IMR-90 (cell line): Measurements from ENCODE around the gene DCDC1. TPM values are rescaled to one million over a fixed set of nuclear protein-coding genes. Genes with fewer than 3 reads are reported as not detected.

Experiments used
- ATAC-seq: fragments of 200-7000 bp; cut with Tn5 transposase; 2 replicates; pipeline ENCODE4 v1.9.1; 2020; ENCODE audit warnings: low read depth, mild to moderate bottlenecking, moderate library complexity
- BruUV-seq: library from RNA; stranded (reverse); fragments of 400-500 nt; replicated peaks from 2 replicates; lab custom pipeline; 2021; lab: Mats Ljungman, UMichigan
- CTCF ChIA-PET: fragments of 300-600 bp; formaldehyde crosslinking; extraction: SDS; loops from one replicate; lab custom pipeline; 2021; ENCODE audit warnings: antibody characterized with exemption; lab: Yijun Ruan, JAX
- POLR2A ChIA-PET: fragments of 300-600 bp; sonication (Branson Sonifier 250); formaldehyde crosslinking; loops from one replicate; lab custom pipeline; 2022; ENCODE audit warnings: antibody characterized with exemption; ENCODE audit not compliant: unreplicated experiment; lab: Charles Lee
- DNase-seq: peaks from one replicate; pipeline ENCODE4 v3.0.0; 2013
- H2AFZ ChIP-seq: replicated peaks from 2 replicates; pipeline ENCODE3; 2013; ENCODE audit warnings: low read length, mild to moderate bottlenecking; ENCODE audit not compliant: poor library complexity
- H2AK5ac ChIP-seq: 2 replicates; pipeline ENCODE4 v1.6.1; 2013; ENCODE audit warnings: low read depth, low read length, inconsistent platforms
- H2AK9ac ChIP-seq: replicated peaks from 2 replicates; pipeline ENCODE3; 2013; ENCODE audit warnings: mild to moderate bottlenecking, low read depth, low read length, moderate library complexity; ENCODE audit not compliant: poor library complexity
- H2BK120ac ChIP-seq: 2 replicates; pipeline ENCODE4 v1.6.1; 2013; ENCODE audit warnings: low read depth, low read length, inconsistent platforms
- H2BK15ac ChIP-seq: 3 replicates; pipeline ENCODE4 v1.6.1; 2013; ENCODE audit warnings: low read depth, low read length, inconsistent platforms
- H2BK20ac ChIP-seq: 2 replicates; pipeline ENCODE4 v1.6.1; 2013; ENCODE audit warnings: low read depth, mild to moderate bottlenecking, inconsistent platforms, low read length, moderate library complexity
- H2BK5ac ChIP-seq: 2 replicates; pipeline ENCODE4 v1.6.1; 2013; ENCODE audit warnings: mild to moderate bottlenecking, low read depth, low read length, inconsistent platforms; ENCODE audit not compliant: poor library complexity, severe bottlenecking
- H3K14ac ChIP-seq: replicated peaks from 2 replicates; pipeline ENCODE4 v1.6.1; 2013; ENCODE audit warnings: low read depth, low read length, inconsistent platforms
- H3K18ac ChIP-seq: 2 replicates; pipeline ENCODE4 v1.6.1; 2013; ENCODE audit warnings: low read depth, low read length, control low read depth
- H3K23ac ChIP-seq: 2 replicates; pipeline ENCODE4 v1.6.1; 2013; ENCODE audit warnings: low read depth, low read length, inconsistent platforms
- H3K27ac ChIP-seq: 2 replicates; pipeline ENCODE4 v1.5.1; 2013; ENCODE audit warnings: mild to moderate bottlenecking, control low read depth, low read length; ENCODE audit not compliant: insufficient read depth
- H3K27me3 ChIP-seq: 2 replicates; pipeline ENCODE4 v1.6.1; 2013; ENCODE audit warnings: low read length; ENCODE audit not compliant: control insufficient read depth, insufficient read depth
- H3K36me3 ChIP-seq: 2 replicates; pipeline ENCODE4 v1.6.1; 2013; ENCODE audit warnings: low read length, mixed read lengths; ENCODE audit not compliant: control insufficient read depth, insufficient read depth
- H3K4ac ChIP-seq: 2 replicates; pipeline ENCODE4 v1.6.1; 2013; ENCODE audit warnings: low read depth, low read length, inconsistent platforms
- H3K4me1 ChIP-seq: 2 replicates; pipeline ENCODE4 v1.6.1; 2013; ENCODE audit warnings: low read length, mixed read lengths; ENCODE audit not compliant: control insufficient read depth, insufficient read depth
- H3K4me2 ChIP-seq: 2 replicates; pipeline ENCODE4 v1.6.1; 2013; ENCODE audit warnings: low read depth, mild to moderate bottlenecking, control low read depth, low read length, moderate library complexity
- H3K4me3 ChIP-seq: 2 replicates; pipeline ENCODE4 v1.5.1; 2013; ENCODE audit warnings: low read depth, mild to moderate bottlenecking, control low read depth, low read length, moderate library complexity; ENCODE audit not compliant: insufficient read depth
- H3K56ac ChIP-seq: 2 replicates; pipeline ENCODE4 v1.6.1; 2013; ENCODE audit warnings: low read length, inconsistent platforms; ENCODE audit not compliant: insufficient read depth; ENCODE audit errors: extremely low read depth
- H3K79me1 ChIP-seq, 2 experiments: 2 replicates each; pipeline ENCODE4 v1.6.1; 2013; ENCODE audit warnings: low read length in 2 of 2, inconsistent platforms in 1 of 2, low read depth in 1 of 2
- H3K9ac ChIP-seq: 2 replicates; pipeline ENCODE4 v1.6.1; 2013; ENCODE audit warnings: low read depth, low read length, control low read depth
- H3K9me1 ChIP-seq: 2 replicates; pipeline ENCODE4 v1.6.1; 2013; ENCODE audit warnings: low read length, inconsistent platforms; ENCODE audit not compliant: insufficient read depth
- H3K9me3 ChIP-seq: 2 replicates; pipeline ENCODE4 v1.6.1; 2013; ENCODE audit warnings: low read length; ENCODE audit not compliant: control insufficient read depth, insufficient read depth
- H4K20me1 ChIP-seq: 2 replicates; pipeline ENCODE4 v1.6.1; 2013; ENCODE audit warnings: low read length, inconsistent platforms; ENCODE audit not compliant: insufficient read depth
- H4K5ac ChIP-seq: 2 replicates; pipeline ENCODE4 v1.6.1; 2013; ENCODE audit warnings: mild to moderate bottlenecking, low read depth, low read length, control low read depth
- H4K8ac ChIP-seq, 2 experiments: 2 replicates each; pipeline ENCODE4 v1.6.1; 2013; ENCODE audit warnings: low read depth in 2 of 2, low read length in 2 of 2, control low read depth in 1 of 2, inconsistent platforms in 1 of 2
- H4K91ac ChIP-seq: 2 replicates; pipeline ENCODE4 v1.6.1; 2013; ENCODE audit warnings: low read depth, low read length, inconsistent platforms; ENCODE audit not compliant: insufficient read depth
- BHLHE40 ChIP-seq: fragments of 150-350 bp; IDR thresholded peaks from 2 replicates; pipeline ENCODE4 v1.6.1; 2016; ENCODE audit warnings: mild to moderate bottlenecking, low read depth, low read length
- CEBPB ChIP-seq: IDR thresholded peaks from 2 replicates; pipeline ENCODE4 v1.6.1; 2012; ENCODE audit warnings: low read depth, low read length, improper control_type of control experiment
- FOS ChIP-seq: fragments of 150-350 bp; IDR thresholded peaks from 2 replicates; pipeline ENCODE4 v1.6.1; 2016; ENCODE audit warnings: low read depth, low read length
- MAZ ChIP-seq: IDR thresholded peaks from 2 replicates; pipeline ENCODE4 v1.6.1; 2012; ENCODE audit warnings: low read depth, mild to moderate bottlenecking, low read length, improper control_type of control experiment, moderate library complexity, borderline replicate concordance
- NFE2L2 ChIP-seq: fragments of 150-350 bp; IDR thresholded peaks from 2 replicates; pipeline ENCODE4 v1.6.1; 2016; ENCODE audit warnings: low read depth, mild to moderate bottlenecking, low read length
- RAD21 ChIP-seq: IDR thresholded peaks from 2 replicates; pipeline ENCODE4 v1.6.1; 2012; ENCODE audit warnings: low read length, improper control_type of control experiment
- RCOR1 ChIP-seq: IDR thresholded peaks from 2 replicates; pipeline ENCODE4 v1.6.1; 2012; ENCODE audit warnings: mild to moderate bottlenecking, low read length, improper control_type of control experiment; ENCODE audit not compliant: insufficient replicate concordance
- RFX5 ChIP-seq: IDR thresholded peaks from 2 replicates; pipeline ENCODE4 v1.8.0; 2012; ENCODE audit warnings: low read depth, mild to moderate bottlenecking, low read length, moderate library complexity
- SMC3 ChIP-seq: fragments of 150-350 bp; IDR thresholded peaks from 2 replicates; pipeline ENCODE4 v1.6.1; 2016; ENCODE audit warnings: low read depth, mild to moderate bottlenecking, antibody characterized with exemption, low read length, moderate library complexity
- WGBS, 2 experiments: methylation state at CpG; one replicate each; pipeline versions ENCODE4 v1.1.5 to v1.1.7; 2013; ENCODE audit warnings: missing lambda C conversion rate in 2 of 2; ENCODE audit not compliant: insufficient read length in 1 of 2; ENCODE audit errors: extremely low coverage in 2 of 2; 5-methylcytosine and 5-hydroxymethylcytosine counted together
- dilution Hi-C: fragments of 300-500 bp; cut with HindIII; formaldehyde crosslinking; loops from one replicate; pipeline ENCODE4 v1.14.3; 2018; ENCODE audit warnings: low sequenced_read_pairs; ENCODE audit not compliant: unreplicated experiment
- in situ Hi-C: fragments of 300-500 bp; cut with MboI; formaldehyde crosslinking; loops from 3 replicates; pipeline ENCODE4 v1.14.3; 2019; ENCODE audit warnings: low sequenced_read_pairs, inconsistent platforms, mixed read lengths
- intact Hi-C: fragments of 100-400 bp; cut with micrococcal nuclease; formaldehyde crosslinking; loops from 2 replicates; pipeline ENCODE4 v1.10.0; 2022
- polyA plus RNA-seq, 3 experiments: library from polyadenylated mRNA; depleted of rRNA; stranded (reverse); fragments of >200 nt; gene quantifications; 2 replicates each; pipeline ENCODE4 v1.2.3, GENCODE V29; 2012; ENCODE audit warnings: low replicate concordance in 1 of 3
- total RNA-seq: library from RNA; depleted of rRNA; stranded (reverse); fragments of >200 nt; gene quantifications from 2 replicates; pipeline ENCODE4 v1.2.3, GENCODE V29; 2012
- TF ChIP-seq, protein P1 (sequence below): fragments of 150-350 bp; IDR thresholded peaks from 2 replicates; pipeline ENCODE4 v1.6.1; 2016; ENCODE audit warnings: low read depth, mild to moderate bottlenecking, low read length, moderate library complexity, borderline replicate concordance
- TF ChIP-seq, protein P2 (sequence below): fragments of 150-350 bp; IDR thresholded peaks from 2 replicates; pipeline ENCODE4 v1.6.1; 2017; ENCODE audit warnings: mild to moderate bottlenecking, antibody characterized with exemption, low read length, low read depth
- TF ChIP-seq, protein P3 (sequence below): conservative IDR thresholded peaks from 2 replicates; pipeline ENCODE4 v1.5.1; 2012; ENCODE audit warnings: mild to moderate bottlenecking, low read depth, low read length, improper control_type of control experiment

Gene DCDC1
- total and polyA plus RNA-seq, 2 of the 4 experiments (the other 2 are of a cell fraction), result not detected

DNA sequence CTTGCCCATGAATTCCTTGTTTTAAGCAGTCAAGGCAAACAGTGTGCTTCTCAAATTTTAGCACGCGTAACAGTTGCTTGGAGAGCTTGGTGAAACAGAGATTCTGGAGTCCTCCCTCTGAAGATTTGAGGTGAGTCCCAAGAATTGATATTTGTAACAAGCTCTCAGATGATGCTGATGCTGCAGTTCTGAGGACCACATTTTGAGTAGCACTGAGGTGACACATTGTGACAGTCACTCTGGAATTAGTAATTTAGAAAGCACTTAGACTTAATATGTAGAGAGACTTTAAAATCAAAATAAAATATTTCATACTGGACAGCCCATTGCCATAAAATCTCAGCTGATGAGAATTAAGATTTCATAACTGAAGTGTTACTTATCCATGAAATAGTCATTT lies 38.7 kb upstream of the DCDC1 start:
- Histone ChIP-seq H3K36me3 (no peaks in the 10 kb centered on the region), H3K9me1 (no peaks in the 10 kb centered on the region), H2BK120ac (no peak overlapping the region), H3K27me3 (no peaks in the 10 kb centered on the region), H3K4me2 (no peak overlapping the region), H3K27ac (no peak overlapping the region), H4K8ac (no peak overlapping the region), H2AFZ (no peak overlapping the region), H3K4ac (no peak overlapping the region), H3K9me3 (peaks cover 2% of the 10 kb centered on the region; the same call in 1 of the 2 replicates), H2AK9ac (no peak overlapping the region), H4K5ac (no peak overlapping the region), H4K20me1 (no peaks in the 10 kb centered on the region), H2BK20ac (no peak overlapping the region), H3K14ac (no peak overlapping the region), H3K79me1 (peaks cover 2 to 3% of the 10 kb centered on the region in 2 experiments; a peak in 1 of 4 replicates), H2BK15ac (no peak overlapping the region), H3K18ac (no peak overlapping the region), H3K56ac (no peak overlapping the region), H2AK5ac (no peak overlapping the region), H4K91ac (no peak overlapping the region), H3K4me1 (no peaks in the 10 kb centered on the region), H3K23ac (no peak overlapping the region), H3K9ac (no peak overlapping the region), H3K4me3 (no peak overlapping the region), H2BK5ac (no peak overlapping the region)
- no CpG with 5 or more reads among the region's 2 CpGs for WGBS, 2 experiments
- dilution Hi-C loops (no loop called here), in situ Hi-C loops (no loop called here), intact Hi-C loops (no loop called here)
- DNase-seq (no peak), ATAC-seq (no peak)
- BruUV-seq, result no TSS peak
- ChIA-PET CTCF (no interaction called here), POLR2A (no interaction called here)
- TF ChIP-seq RCOR1 (no peak), BHLHE40 (no peak), CEBPB (no peak), RFX5 (no peak), MAZ (no peak), NFE2L2 (no peak), RAD21 (no peak), SMC3 (no peak), FOS (no peak)
- TF ChIP-seq, protein P1, sequence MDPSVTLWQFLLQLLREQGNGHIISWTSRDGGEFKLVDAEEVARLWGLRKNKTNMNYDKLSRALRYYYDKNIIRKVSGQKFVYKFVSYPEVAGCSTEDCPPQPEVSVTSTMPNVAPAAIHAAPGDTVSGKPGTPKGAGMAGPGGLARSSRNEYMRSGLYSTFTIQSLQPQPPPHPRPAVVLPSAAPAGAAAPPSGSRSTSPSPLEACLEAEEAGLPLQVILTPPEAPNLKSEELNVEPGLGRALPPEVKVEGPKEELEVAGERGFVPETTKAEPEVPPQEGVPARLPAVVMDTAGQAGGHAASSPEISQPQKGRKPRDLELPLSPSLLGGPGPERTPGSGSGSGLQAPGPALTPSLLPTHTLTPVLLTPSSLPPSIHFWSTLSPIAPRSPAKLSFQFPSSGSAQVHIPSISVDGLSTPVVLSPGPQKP, result no peak
- TF ChIP-seq, protein P2, sequence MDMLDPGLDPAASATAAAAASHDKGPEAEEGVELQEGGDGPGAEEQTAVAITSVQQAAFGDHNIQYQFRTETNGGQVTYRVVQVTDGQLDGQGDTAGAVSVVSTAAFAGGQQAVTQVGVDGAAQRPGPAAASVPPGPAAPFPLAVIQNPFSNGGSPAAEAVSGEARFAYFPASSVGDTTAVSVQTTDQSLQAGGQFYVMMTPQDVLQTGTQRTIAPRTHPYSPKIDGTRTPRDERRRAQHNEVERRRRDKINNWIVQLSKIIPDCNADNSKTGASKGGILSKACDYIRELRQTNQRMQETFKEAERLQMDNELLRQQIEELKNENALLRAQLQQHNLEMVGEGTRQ, result no peak
- TF ChIP-seq, protein P3, sequence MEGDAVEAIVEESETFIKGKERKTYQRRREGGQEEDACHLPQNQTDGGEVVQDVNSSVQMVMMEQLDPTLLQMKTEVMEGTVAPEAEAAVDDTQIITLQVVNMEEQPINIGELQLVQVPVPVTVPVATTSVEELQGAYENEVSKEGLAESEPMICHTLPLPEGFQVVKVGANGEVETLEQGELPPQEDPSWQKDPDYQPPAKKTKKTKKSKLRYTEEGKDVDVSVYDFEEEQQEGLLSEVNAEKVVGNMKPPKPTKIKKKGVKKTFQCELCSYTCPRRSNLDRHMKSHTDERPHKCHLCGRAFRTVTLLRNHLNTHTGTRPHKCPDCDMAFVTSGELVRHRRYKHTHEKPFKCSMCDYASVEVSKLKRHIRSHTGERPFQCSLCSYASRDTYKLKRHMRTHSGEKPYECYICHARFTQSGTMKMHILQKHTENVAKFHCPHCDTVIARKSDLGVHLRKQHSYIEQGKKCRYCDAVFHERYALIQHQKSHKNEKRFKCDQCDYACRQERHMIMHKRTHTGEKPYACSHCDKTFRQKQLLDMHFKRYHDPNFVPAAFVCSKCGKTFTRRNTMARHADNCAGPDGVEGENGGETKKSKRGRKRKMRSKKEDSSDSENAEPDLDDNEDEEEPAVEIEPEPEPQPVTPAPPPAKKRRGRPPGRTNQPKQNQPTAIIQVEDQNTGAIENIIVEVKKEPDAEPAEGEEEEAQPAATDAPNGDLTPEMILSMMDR, result no peak
